Stimulated activated CD8-positive, alpha-beta memory T cell treated with anti-CD3 and anti-CD28 coated beads, Interleukin-4, amount 100 ng/mL, for 24 hours (primary cell): ENCODE results near the gene TGIF2.

Experiments used
- DNase-seq: peaks from one replicate; pipeline ENCODE4 v3.0.0-alpha.2; 2020; ENCODE audit warnings: low read depth

The TGIF2 gene

GRCh38 chr20:36573103-36573797 lies at the start of gene TGIF2:
Gene TGIF2 (plus strand): TSS chr20:36573597. CDS start chr20:36578775, 5,178 bp downstream.
- peak; percentile 85 for DNase-seq

- no peak for DNase-seq
These were observed 47.6 kb upstream of the TGIF2 start for GRCh38 chr20:36525620-36526365.

GRCh38 chr20:36526521-36527011 lies 46.8 kb upstream of the TGIF2 start:
- no peak for DNase-seq

GRCh38 chr20:36527331-36528125 lies 45.9 kb upstream of the TGIF2 start:
- no peak for DNase-seq

GRCh38 chr20:36528176-36528874 lies 45.1 kb upstream of the TGIF2 start:
- no peak for DNase-seq

GRCh38 chr20:36528875-36529417 lies 44.5 kb upstream of the TGIF2 start:
- no peak for DNase-seq

GRCh38 chr20:36532388-36532787 lies 41.0 kb upstream of the TGIF2 start:
- no peak for DNase-seq

GRCh38 chr20:36532822-36533221 lies 40.6 kb upstream of the TGIF2 start:
- DNase-seq = no peak

- no peak for DNase-seq
These were observed 35.2 kb upstream of the TGIF2 start for GRCh38 chr20:36538026-36538722.

- DNase-seq = no peak
These were observed 32.7 kb upstream of the TGIF2 start for GRCh38 chr20:36540551-36541211.

GRCh38 chr20:36541227-36541767 lies 32.1 kb upstream of the TGIF2 start, which contains the start of gene MYL9:
Gene MYL9 (plus strand): TSS chr20:36541519. CDS start chr20:36544885, 3,366 bp downstream.
- no peak for DNase-seq

- DNase-seq = no peak
These were observed 31.5 kb upstream of the TGIF2 start for GRCh38 chr20:36541768-36542488.

GRCh38 chr20:36542516-36543183 lies 30.7 kb upstream of the TGIF2 start:
- DNase-seq = no peak

- no peak for DNase-seq
These were observed 29.9 kb upstream of the TGIF2 start for GRCh38 chr20:36543184-36544133.

GRCh38 chr20:36544134-36545018 lies 29.0 kb upstream of the TGIF2 start:
- DNase-seq = no peak

GRCh38 chr20:36546111-36546736 lies 27.2 kb upstream of the TGIF2 start:
- no peak for DNase-seq
